Hepatocyte (in vitro differentiated cells): ENCODE results near the gene HSBP1L1. TPM values are rescaled to one million over a fixed set of nuclear protein-coding genes. Genes with fewer than 3 reads are reported as not detected.

Experiments used
- DNase-seq: peaks from one replicate; pipeline ENCODE4 v3.0.0-alpha.2; 2016; ENCODE audit warnings: low spot score
- H2AFZ ChIP-seq: fragments of 200-600 bp; sonication (generic); 2 replicates; pipeline ENCODE4 v1.6.0; 2016; ENCODE audit warnings: antibody characterized with exemption, mild to moderate bottlenecking
- H3K27ac ChIP-seq: fragments of 200-600 bp; sonication (generic); 2 replicates; pipeline ENCODE4 v1.5.1; 2016; ENCODE audit warnings: mild to moderate bottlenecking
- H3K27me3 ChIP-seq: fragments of 200-600 bp; sonication (generic); 2 replicates; pipeline ENCODE4 v1.6.1; 2016
- H3K36me3 ChIP-seq: fragments of 200-600 bp; sonication (generic); replicated peaks from 2 replicates; pipeline ENCODE4 v1.5.1; 2016; ENCODE audit warnings: low read depth; ENCODE audit not compliant: insufficient read depth
- H3K4me1 ChIP-seq: fragments of 200-600 bp; sonication (generic); 2 replicates; pipeline ENCODE4 v1.5.1; 2016; ENCODE audit warnings: mild to moderate bottlenecking, moderate library complexity; ENCODE audit not compliant: insufficient read depth
- H3K4me2 ChIP-seq: fragments of 200-600 bp; sonication (generic); 2 replicates; pipeline ENCODE4 v1.6.0; 2016
- H3K4me3 ChIP-seq: fragments of 200-600 bp; sonication (generic); 2 replicates; pipeline ENCODE4 v1.5.1; 2016; ENCODE audit warnings: mild to moderate bottlenecking
- H3K79me2 ChIP-seq: fragments of 200-600 bp; sonication (generic); 2 replicates; pipeline ENCODE4 v1.6.0; 2017; ENCODE audit warnings: mild to moderate bottlenecking
- H3K9me2 ChIP-seq: fragments of 200-600 bp; sonication (generic); replicated peaks from 2 replicates; pipeline ENCODE4 v1.6.0; 2017; ENCODE audit warnings: mild to moderate bottlenecking; ENCODE audit not compliant: insufficient read depth
- H3K9me3 ChIP-seq: fragments of 200-600 bp; sonication (generic); 2 replicates; pipeline ENCODE4 v1.5.1; 2016; ENCODE audit warnings: low read depth, mild to moderate bottlenecking
- H4K20me1 ChIP-seq: fragments of 200-600 bp; sonication (generic); 2 replicates; pipeline ENCODE4 v1.6.0; 2016; ENCODE audit warnings: mild to moderate bottlenecking; ENCODE audit not compliant: insufficient read depth, poor library complexity, severe bottlenecking
- CTCF ChIP-seq: fragments of 200-600 bp; sonication (generic); IDR thresholded peaks from 2 replicates; pipeline ENCODE4 v1.5.1; 2016; ENCODE audit warnings: antibody characterized with exemption, mild to moderate bottlenecking; ENCODE audit not compliant: poor library complexity
- EZH2 ChIP-seq: fragments of 200-600 bp; sonication (generic); IDR thresholded peaks from 2 replicates; pipeline ENCODE4 v1.6.1; 2016; ENCODE audit warnings: antibody characterized with exemption, mild to moderate bottlenecking, borderline replicate concordance
- EZH2phosphoT487 ChIP-seq: fragments of 200-600 bp; sonication (generic); IDR thresholded peaks from one replicate; pipeline ENCODE4 v1.6.1; 2018; ENCODE audit warnings: antibody characterized with exemption, mild to moderate bottlenecking, low read depth, moderate library complexity; ENCODE audit not compliant: unreplicated experiment, severe bottlenecking
- WGBS: methylation state at CpG from one replicate; pipeline ENCODE4 v1.1.6; 2016; ENCODE audit warnings: low lambda C conversion rate; ENCODE audit errors: missing lambda C conversion rate; 5-methylcytosine and 5-hydroxymethylcytosine counted together
- polyA plus RNA-seq: library from polyadenylated mRNA; unstranded; fragments of >200 nt; fragmentation: Nextera tagmentation; extraction: Ambion mirVana; gene quantifications from 2 replicates; pipeline ENCODE4 v1.2.1, GENCODE V29; 2016
- total RNA-seq: library from RNA; depleted of rRNA; stranded (reverse); fragments of >200 nt; gene quantifications from 2 replicates; pipeline ENCODE4 v1.2.3, GENCODE V29; 2014

HSBP1L1 gene
- total and polyA plus RNA-seq, 2 experiments from 2014 or later, result 58.7 to 81.9 TPM

GRCh38 chr18:79945118-79946042 is 19.1 kb upstream of the HSBP1L1 start:
- no peak overlapping the region for H3K4me2 ChIP-seq
- no peaks in the 10 kb centered on the region for H3K9me3 ChIP-seq
- WGBS, result 91% methylated on average over 17 of the region's 17 CpGs
- H3K36me3 ChIP-seq, result no peaks in the 10 kb centered on the region
- H3K79me2 ChIP-seq, result peaks cover 77% of the 10 kb centered on the region
- DNase-seq, result no peak
- H3K4me1 ChIP-seq, result peaks cover 26% of the 10 kb centered on the region
- no peak overlapping the region for H3K4me3 ChIP-seq
- H4K20me1 ChIP-seq, result peaks cover 41% of the 10 kb centered on the region
- H3K27me3 ChIP-seq, result no peaks in the 10 kb centered on the region
- TF ChIP-seq EZH2, result no peak
- TF ChIP-seq EZH2phosphoT487, result no peak
- TF ChIP-seq CTCF, result no peak
- no peak overlapping the region for H2AFZ ChIP-seq
- H3K9me2 ChIP-seq, result no peaks in the 10 kb centered on the region
- H3K27ac ChIP-seq, result no peak overlapping the region

- 90% methylated on average over 14 of the region's 14 CpGs for WGBS
- Histone ChIP-seq H3K27me3 (no peaks in the 10 kb centered on the region), H3K27ac (no peak overlapping the region), H4K20me1 (peaks cover 44% of the 10 kb centered on the region), H3K4me3 (no peak overlapping the region), H3K4me2 (no peak overlapping the region), H2AFZ (no peak overlapping the region), H3K4me1 (peaks cover 20% of the 10 kb centered on the region), H3K9me2 (no peaks in the 10 kb centered on the region), H3K36me3 (no peaks in the 10 kb centered on the region), H3K79me2 (peaks cover 71% of the 10 kb centered on the region), H3K9me3 (no peaks in the 10 kb centered on the region)
- DNase-seq, result no peak
- TF ChIP-seq CTCF, result no peak
- TF ChIP-seq EZH2, result no peak
- TF ChIP-seq EZH2phosphoT487, result no peak
These were observed 17.2 kb upstream of the HSBP1L1 start for GRCh38 chr18:79947054-79947755.

- H3K27me3 ChIP-seq, result no peaks in the 10 kb centered on the region
- no peak overlapping the region for H3K4me2 ChIP-seq
- no peaks in the 10 kb centered on the region for H3K9me2 ChIP-seq
- no peak for TF ChIP-seq EZH2
- no peaks in the 10 kb centered on the region for H3K9me3 ChIP-seq
- no peaks in the 10 kb centered on the region for H3K36me3 ChIP-seq
- H4K20me1 ChIP-seq, result peaks cover 39% of the 10 kb centered on the region
- peaks cover 71% of the 10 kb centered on the region for H3K79me2 ChIP-seq
- no peak overlapping the region for H3K4me3 ChIP-seq
- WGBS, result 92% methylated on average over 15 of the region's 15 CpGs
- H2AFZ ChIP-seq, result no peak overlapping the region
- no peak overlapping the region for H3K27ac ChIP-seq
- DNase-seq, result no peak
- peaks cover 22% of the 10 kb centered on the region for H3K4me1 ChIP-seq
These were observed 16.4 kb upstream of the HSBP1L1 start for GRCh38 chr18:79947881-79948610.
